HG02973 (cell line): ENCODE measurements around the gene GNAS-AS1.

ENCODE experiments used
- ATAC-seq: cut with Tn5 transposase; IDR thresholded peaks from one replicate; pipeline ENCODE4 v1.9.1; 2021; ENCODE audit warnings: moderate library complexity; ENCODE audit not compliant: unreplicated experiment

GNAS-AS1 gene

GRCh38 chr20:58850693-58851174 lies at the start of gene GNAS-AS1:
TSS of gene GNAS-AS1 (minus strand) at chr20:58850902.
- no peak for ATAC-seq

- no peak for ATAC-seq
Measured at GRCh38 chr20:58900397-58900796, 49.7 kb upstream of the GNAS-AS1 start.

GRCh38 chr20:58899512-58899911 lies 48.8 kb upstream of the GNAS-AS1 start:
- ATAC-seq = no peak

GRCh38 chr20:58898629-58899408 lies 48.1 kb upstream of the GNAS-AS1 start:
- ATAC-seq = no peak

GRCh38 chr20:58897488-58897887 lies 46.8 kb upstream of the GNAS-AS1 start:
- no peak for ATAC-seq

GRCh38 chr20:58896820-58897219 lies 46.1 kb upstream of the GNAS-AS1 start:
- ATAC-seq = no peak

GRCh38 chr20:58895448-58896180 lies 44.9 kb upstream of the GNAS-AS1 start:
- ATAC-seq = no peak

- ATAC-seq = no peak
Measured at GRCh38 chr20:58894652-58895447, 44.1 kb upstream of the GNAS-AS1 start.

- no peak for ATAC-seq
Measured at GRCh38 chr20:58893355-58894120, 42.8 kb upstream of the GNAS-AS1 start.

- ATAC-seq = no peak
Measured at GRCh38 chr20:58892932-58893224, 42.2 kb upstream of the GNAS-AS1 start.

- no peak for ATAC-seq
Measured at GRCh38 chr20:58892141-58892931, 41.6 kb upstream of the GNAS-AS1 start.

GRCh38 chr20:58891718-58892140 lies 41.0 kb upstream of the GNAS-AS1 start:
- no peak for ATAC-seq

GRCh38 chr20:58891086-58891717 lies 40.5 kb upstream of the GNAS-AS1 start:
- peak; percentile 27 for ATAC-seq

- ATAC-seq = peak; percentile 19
Measured at GRCh38 chr20:58890518-58891085, 39.9 kb upstream of the GNAS-AS1 start.

GRCh38 chr20:58889798-58890517 lies 39.3 kb upstream of the GNAS-AS1 start:
- no peak for ATAC-seq

GRCh38 chr20:58889334-58889760 lies 38.6 kb upstream of the GNAS-AS1 start:
- ATAC-seq = no peak

- no peak for ATAC-seq
Measured at GRCh38 chr20:58888521-58889333, 38.0 kb upstream of the GNAS-AS1 start.

- no peak for ATAC-seq
Measured at GRCh38 chr20:58888103-58888502, 37.4 kb upstream of the GNAS-AS1 start.
